Astrocyte (in vitro differentiated cells and primary cell): Measurements from ENCODE around the gene ALDH1B1. TPM values are rescaled to one million over a fixed set of nuclear protein-coding genes. Genes with fewer than 3 reads are reported as not detected.

Source experiments
- DNase-seq: peaks from one replicate; pipeline ENCODE4 v3.0.0-alpha.2; 2010; ENCODE audit warnings: low read depth
- FAIRE-seq: peaks from 2 replicates; lab custom pipeline; 2011; peaks lifted over from hg19 to GRCh38; lab: Jason Lieb, UNC
- H2AFZ ChIP-seq: 2 replicates; pipeline ENCODE4 v1.6.0; 2012; ENCODE audit warnings: low read depth, low read length, inconsistent platforms
- H3K27ac ChIP-seq: 2 replicates; pipeline ENCODE4 v1.5.1; 2011; ENCODE audit warnings: low read depth, low read length, inconsistent platforms
- H3K27me3 ChIP-seq: 2 replicates; pipeline ENCODE4 v1.6.0; 2011; ENCODE audit warnings: low read length, inconsistent platforms; ENCODE audit not compliant: insufficient read depth
- H3K36me3 ChIP-seq: 2 replicates; pipeline ENCODE4 v1.5.1; 2011; ENCODE audit warnings: low read length, inconsistent platforms; ENCODE audit not compliant: insufficient read depth
- H3K4me1 ChIP-seq: 2 replicates; pipeline ENCODE4 v1.5.1; 2011; ENCODE audit warnings: low read length, inconsistent platforms; ENCODE audit not compliant: insufficient read depth
- H3K4me2 ChIP-seq: 2 replicates; pipeline ENCODE4 v1.6.0; 2012; ENCODE audit warnings: low read length, inconsistent platforms
- H3K4me3 ChIP-seq: 2 replicates; pipeline ENCODE4 v1.5.1; 2011; ENCODE audit warnings: low read depth, mild to moderate bottlenecking, low read length, inconsistent platforms; ENCODE audit not compliant: insufficient read depth
- H3K79me2 ChIP-seq: 2 replicates; pipeline ENCODE4 v1.6.0; 2012; ENCODE audit warnings: mild to moderate bottlenecking, low read length, inconsistent platforms; ENCODE audit not compliant: insufficient read depth
- H3K9ac ChIP-seq: 2 replicates; pipeline ENCODE4 v1.6.0; 2012; ENCODE audit warnings: mild to moderate bottlenecking, low read length, inconsistent platforms
- H3K9me3 ChIP-seq: 2 replicates; pipeline ENCODE4 v1.5.1; 2012; ENCODE audit warnings: low read depth, mild to moderate bottlenecking, low read length, inconsistent platforms; ENCODE audit not compliant: insufficient read depth
- H4K20me1 ChIP-seq: 2 replicates; pipeline ENCODE4 v1.6.0; 2012; ENCODE audit warnings: low read length, inconsistent platforms; ENCODE audit not compliant: insufficient read depth
- H3K27ac Mint-ChIP-seq: one replicate; pipeline ENCODE4 v1.8.0; 2021; ENCODE audit warnings: mild to moderate bottlenecking, mixed read lengths; ENCODE audit not compliant: unreplicated experiment
- H3K27me3 Mint-ChIP-seq: one replicate; pipeline ENCODE4 v1.8.0; 2021; ENCODE audit warnings: low read depth, mixed read lengths; ENCODE audit not compliant: unreplicated experiment
- H3K36me3 Mint-ChIP-seq: one replicate; pipeline ENCODE4 v1.8.0; 2021; ENCODE audit warnings: low read depth, mixed read lengths; ENCODE audit not compliant: unreplicated experiment
- H3K4me1 Mint-ChIP-seq: one replicate; pipeline ENCODE4 v1.8.0; 2021; ENCODE audit warnings: low read depth, mixed read lengths; ENCODE audit not compliant: unreplicated experiment
- H3K4me3 Mint-ChIP-seq: one replicate; pipeline ENCODE4 v1.8.0; 2021; ENCODE audit warnings: mild to moderate bottlenecking, moderate library complexity, mixed read lengths; ENCODE audit not compliant: unreplicated experiment
- H3K9me3 Mint-ChIP-seq: one replicate; pipeline ENCODE4 v1.8.0; 2021; ENCODE audit warnings: mild to moderate bottlenecking, mixed read lengths; ENCODE audit not compliant: unreplicated experiment
- EZH2 ChIP-seq: IDR thresholded peaks from 2 replicates; pipeline ENCODE4 v1.6.1; 2012; ENCODE audit warnings: mild to moderate bottlenecking, low read length, inconsistent platforms; ENCODE audit not compliant: insufficient read depth
- total RNA-seq: library from RNA; stranded (reverse); gene quantifications from 2 replicates; pipeline ENCODE4 v1.2.1, GENCODE V29; 2021
- TF ChIP-seq, protein P1 (sequence below): IDR thresholded peaks from 2 replicates; pipeline ENCODE4 v1.5.1; 2011; ENCODE audit warnings: low read depth, mild to moderate bottlenecking, inconsistent platforms, low read length, moderate library complexity; ENCODE audit not compliant: insufficient read depth

ALDH1B1 gene
- total RNA-seq, 1 donor from 2014 or later: 124 TPM

DNA sequence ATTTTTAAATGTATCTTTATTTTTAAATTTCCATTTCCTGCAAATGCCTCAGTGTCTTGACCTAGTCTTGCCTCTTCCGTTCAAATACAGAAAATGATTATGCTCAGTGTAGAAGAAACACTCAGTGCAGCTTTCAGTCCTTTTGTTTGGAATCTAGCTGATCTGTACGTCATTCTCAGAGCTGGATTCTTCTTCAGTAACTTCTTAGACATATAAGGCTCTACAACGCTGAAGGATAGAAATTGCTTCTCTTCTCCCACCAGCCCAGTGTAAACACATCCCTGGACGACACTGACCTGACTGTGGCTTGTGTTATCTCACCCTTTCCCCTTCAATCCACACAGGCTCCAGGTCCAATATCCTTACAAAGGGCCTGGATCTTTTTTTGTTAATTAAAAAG is 3.2 kb upstream of the ALDH1B1 start:
- peak overlapping the region; percentile 76 for H3K27ac Mint-ChIP-seq
- H3K9ac ChIP-seq: no peak overlapping the region
- H3K79me2 ChIP-seq: peaks cover 18% of the 10 kb centered on the region
- no peaks in the 10 kb centered on the region for H3K27me3 ChIP-seq
- no peak overlapping the region for H3K4me3 Mint-ChIP-seq
- H3K27ac ChIP-seq: no peak overlapping the region
- H3K36me3 ChIP-seq: no peaks in the 10 kb centered on the region
- no peak for TF ChIP-seq EZH2
- TF ChIP-seq, protein P1, sequence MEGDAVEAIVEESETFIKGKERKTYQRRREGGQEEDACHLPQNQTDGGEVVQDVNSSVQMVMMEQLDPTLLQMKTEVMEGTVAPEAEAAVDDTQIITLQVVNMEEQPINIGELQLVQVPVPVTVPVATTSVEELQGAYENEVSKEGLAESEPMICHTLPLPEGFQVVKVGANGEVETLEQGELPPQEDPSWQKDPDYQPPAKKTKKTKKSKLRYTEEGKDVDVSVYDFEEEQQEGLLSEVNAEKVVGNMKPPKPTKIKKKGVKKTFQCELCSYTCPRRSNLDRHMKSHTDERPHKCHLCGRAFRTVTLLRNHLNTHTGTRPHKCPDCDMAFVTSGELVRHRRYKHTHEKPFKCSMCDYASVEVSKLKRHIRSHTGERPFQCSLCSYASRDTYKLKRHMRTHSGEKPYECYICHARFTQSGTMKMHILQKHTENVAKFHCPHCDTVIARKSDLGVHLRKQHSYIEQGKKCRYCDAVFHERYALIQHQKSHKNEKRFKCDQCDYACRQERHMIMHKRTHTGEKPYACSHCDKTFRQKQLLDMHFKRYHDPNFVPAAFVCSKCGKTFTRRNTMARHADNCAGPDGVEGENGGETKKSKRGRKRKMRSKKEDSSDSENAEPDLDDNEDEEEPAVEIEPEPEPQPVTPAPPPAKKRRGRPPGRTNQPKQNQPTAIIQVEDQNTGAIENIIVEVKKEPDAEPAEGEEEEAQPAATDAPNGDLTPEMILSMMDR: no peak
- peaks cover under 1% of the 10 kb centered on the region for H4K20me1 ChIP-seq
- H3K4me3 ChIP-seq: no peak overlapping the region
- H3K4me2 ChIP-seq: no peak overlapping the region
- FAIRE-seq (no peak), DNase-seq (peak; percentile 64)
- H3K4me1 ChIP-seq: peaks cover 12% of the 10 kb centered on the region
- no peak overlapping the region for H2AFZ ChIP-seq
- H3K27me3 Mint-ChIP-seq: no peaks in the 10 kb centered on the region
- H3K9me3 ChIP-seq: peaks cover 5% of the 10 kb centered on the region
- peaks cover 40% of the 10 kb centered on the region for H3K4me1 Mint-ChIP-seq
- H3K36me3 Mint-ChIP-seq: peaks cover 2% of the 10 kb centered on the region
- H3K9me3 Mint-ChIP-seq: peaks cover 7% of the 10 kb centered on the region

DNA sequence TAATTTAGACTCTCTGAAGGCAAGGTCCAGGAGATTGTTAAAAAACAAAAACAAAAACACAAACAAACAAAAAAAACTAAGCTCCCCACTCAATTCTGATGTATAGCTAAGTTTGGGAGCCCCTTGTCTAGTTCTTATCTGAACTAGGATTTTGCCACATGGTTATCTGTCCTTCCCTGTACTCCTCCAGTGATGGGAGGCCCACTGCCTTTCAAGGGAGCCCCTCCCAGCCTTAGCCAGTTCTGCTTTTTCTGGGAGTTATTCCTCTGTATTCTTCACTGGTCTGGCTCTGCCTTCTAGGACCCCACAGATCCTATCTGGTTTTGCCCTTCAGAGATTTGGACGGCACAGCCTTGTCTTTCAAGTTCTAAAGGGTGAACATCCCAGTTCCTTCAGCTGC is 2.1 kb upstream of the ALDH1B1 start:
- Histone ChIP-seq H3K4me3 (no peak overlapping the region), H3K4me2 (no peak overlapping the region), H2AFZ (no peak overlapping the region), H3K27ac (no peak overlapping the region), H3K9ac (no peak overlapping the region), H4K20me1 (peaks cover 10% of the 10 kb centered on the region), H3K79me2 (peaks cover 30% of the 10 kb centered on the region), H3K27me3 (no peaks in the 10 kb centered on the region), H3K36me3 (peaks cover 4% of the 10 kb centered on the region), H3K4me1 (peaks cover 12% of the 10 kb centered on the region), H3K9me3 (no peaks in the 10 kb centered on the region)
- peak overlapping the region; percentile 62 for H3K4me3 Mint-ChIP-seq
- no peaks in the 10 kb centered on the region for H3K27me3 Mint-ChIP-seq
- no peak for DNase-seq
- H3K9me3 Mint-ChIP-seq: peaks cover 3% of the 10 kb centered on the region
- peaks cover 7% of the 10 kb centered on the region for H3K36me3 Mint-ChIP-seq
- FAIRE-seq: no peak
- TF ChIP-seq EZH2: no peak
- TF ChIP-seq, protein P1: no peak
- H3K4me1 Mint-ChIP-seq: peaks cover 43% of the 10 kb centered on the region
- H3K27ac Mint-ChIP-seq: peak overlapping the region; percentile 76

DNA sequence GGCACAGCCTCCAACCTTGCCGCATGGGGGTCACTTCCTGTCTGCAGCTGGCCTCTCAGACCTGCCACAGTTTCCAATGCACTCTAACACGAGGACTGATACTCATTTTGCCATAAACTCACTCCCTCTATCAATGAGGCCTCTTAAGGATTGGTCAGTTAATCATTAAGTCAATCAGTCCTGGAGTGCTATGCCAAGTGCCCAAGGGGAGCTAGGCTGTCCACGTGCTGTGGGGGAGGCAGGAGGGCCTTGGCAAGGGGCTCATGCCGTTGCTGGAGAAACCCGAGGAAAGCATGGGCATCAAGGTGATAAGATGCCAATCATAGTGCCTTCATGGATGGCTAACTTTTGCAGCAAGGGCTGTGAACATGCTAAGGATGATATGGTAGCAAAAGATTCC is 1.7 kb upstream of the ALDH1B1 start:
- Histone ChIP-seq H2AFZ (no peak overlapping the region), H3K4me2 (no peak overlapping the region), H3K27me3 (no peaks in the 10 kb centered on the region), H3K79me2 (peaks cover 34% of the 10 kb centered on the region), H3K9me3 (no peaks in the 10 kb centered on the region), H3K9ac (no peak overlapping the region), H3K4me3 (no peak overlapping the region), H3K36me3 (peaks cover 4% of the 10 kb centered on the region), H3K27ac (no peak overlapping the region), H4K20me1 (peaks cover 14% of the 10 kb centered on the region), H3K4me1 (peaks cover 12% of the 10 kb centered on the region)
- peak overlapping the region; percentile 72 for H3K27ac Mint-ChIP-seq
- no peak for TF ChIP-seq EZH2
- TF ChIP-seq, protein P1: no peak
- H3K9me3 Mint-ChIP-seq: peaks cover 3% of the 10 kb centered on the region
- no peaks in the 10 kb centered on the region for H3K27me3 Mint-ChIP-seq
- DNase-seq (no peak), FAIRE-seq (no peak)
- peaks cover 39% of the 10 kb centered on the region for H3K4me1 Mint-ChIP-seq
- peak overlapping the region; percentile 62 for H3K4me3 Mint-ChIP-seq
- peaks cover 11% of the 10 kb centered on the region for H3K36me3 Mint-ChIP-seq
